Measurements from ENCODE around the gene KCNE1.
"Not testable (repeated sequence)": the region's sequence is repeated elsewhere in the genome, so short reads cannot be mapped to it uniquely, and the experiment has no call there.

GRCh38 chr21:34404742-34405141 lies 107.3 kb downstream of the KCNE1 start:
- TF ChIP-seq CTCF (IDR thresholded peaks at IDR 0.05); ZFX (IDR thresholded peaks at IDR 0.05; ENCODE audit: borderline replicate concordance): not testable (repeated sequence)

Data from 22Rv1 (cell line).